PC-9 (cell line): Measurements from ENCODE around the gene USH2A. TPM values are rescaled to one million over a fixed set of nuclear protein-coding genes. Genes with fewer than 3 reads are reported as not detected.

ENCODE experiments used
- BruUV-seq: library from RNA; stranded (reverse); fragments of 400-500 nt; replicated peaks from 2 replicates; lab custom pipeline; 2021; lab: Mats Ljungman, UMichigan
- CTCF ChIA-PET: fragments of 300-600 bp; sonication (Branson Sonifier 250); formaldehyde crosslinking; loops from one replicate; lab custom pipeline; 2022; ENCODE audit warnings: antibody characterized with exemption; lab: Charles Lee
- POLR2A ChIA-PET: fragments of 300-600 bp; sonication (Branson Sonifier 250); formaldehyde crosslinking; loops from one replicate; lab custom pipeline; 2022; ENCODE audit warnings: antibody characterized with exemption; ENCODE audit not compliant: unreplicated experiment; lab: Charles Lee
- DNase-seq, 2 experiments: peaks; one replicate each; pipeline versions ENCODE4 v3.0.0 to v3.0.0-alpha.2; 2015 to 2022; ENCODE audit warnings: mixed read lengths in 1 of 2
- H2AFZ ChIP-seq: fragments of 200-600 bp; sonication (generic); 2 replicates; pipeline ENCODE4 v1.8.1; 2017; ENCODE audit warnings: antibody characterized with exemption
- H3F3A ChIP-seq: fragments of 200-600 bp; sonication (generic); 2 replicates; pipeline ENCODE4 v1.8.1; 2017; ENCODE audit warnings: antibody characterized with exemption, mild to moderate bottlenecking, low read depth; ENCODE audit not compliant: insufficient read depth
- H3K27ac ChIP-seq: fragments of 200-600 bp; sonication (generic); 2 replicates; pipeline ENCODE4 v1.6.1; 2016; ENCODE audit warnings: mixed run types
- H3K27me3 ChIP-seq: fragments of 200-600 bp; sonication (generic); 2 replicates; pipeline ENCODE4 v1.6.1; 2016; ENCODE audit warnings: low read depth, mixed run types; ENCODE audit not compliant: insufficient read depth
- H3K36me3 ChIP-seq: fragments of 200-600 bp; sonication (generic); 2 replicates; pipeline ENCODE4 v1.6.1; 2016; ENCODE audit warnings: low read depth, mixed run types
- H3K4me1 ChIP-seq: fragments of 200-600 bp; sonication (generic); replicated peaks from 2 replicates; pipeline ENCODE4 v1.6.1; 2016; ENCODE audit warnings: mixed run types; ENCODE audit not compliant: insufficient read depth
- H3K4me2 ChIP-seq: fragments of 200-600 bp; sonication (generic); 2 replicates; pipeline ENCODE4 v1.6.1; 2017; ENCODE audit warnings: mixed run types
- H3K4me3 ChIP-seq: fragments of 200-600 bp; sonication (generic); 2 replicates; pipeline ENCODE4 v1.6.1; 2016; ENCODE audit warnings: mixed run types
- H3K79me2 ChIP-seq: fragments of 200-600 bp; sonication (generic); 2 replicates; pipeline ENCODE4 v1.6.1; 2017; ENCODE audit warnings: low read depth, mixed run types
- H3K9me2 ChIP-seq: fragments of 200-600 bp; sonication (generic); 2 replicates; pipeline ENCODE4 v1.8.1; 2017; ENCODE audit warnings: mild to moderate bottlenecking; ENCODE audit not compliant: insufficient read depth
- H3K9me3 ChIP-seq: fragments of 200-600 bp; sonication (generic); 2 replicates; pipeline ENCODE4 v1.8.1; 2016; ENCODE audit warnings: low read depth; ENCODE audit not compliant: insufficient read depth
- H4K20me1 ChIP-seq: fragments of 200-600 bp; sonication (generic); 2 replicates; pipeline ENCODE4 v1.8.1; 2017; ENCODE audit not compliant: insufficient read depth
- CTCF ChIP-seq: fragments of 200-600 bp; sonication (generic); conservative IDR thresholded peaks from 2 replicates; pipeline ENCODE4 v1.6.1; 2017; ENCODE audit warnings: mixed run types, antibody characterized with exemption, mild to moderate bottlenecking, moderate library complexity
- EZH2 ChIP-seq: fragments of 200-600 bp; sonication (generic); IDR thresholded peaks from 2 replicates; pipeline ENCODE4 v1.8.0; 2017; ENCODE audit warnings: antibody characterized with exemption, low read depth
- intact Hi-C: fragments of 100-400 bp; cut with micrococcal nuclease; formaldehyde crosslinking; loops from one replicate; pipeline ENCODE4 v1.10.0; 2022; ENCODE audit not compliant: unreplicated experiment
- total RNA-seq: library from RNA; stranded (reverse); gene quantifications from 2 replicates; pipeline ENCODE4 v1.2.3, GENCODE V29; 2021

The USH2A gene
- total RNA-seq, 1 experiment from 2014 or later: not detected

- H3K4me2 ChIP-seq: no peak overlapping the region
- ChIA-PET CTCF (no interaction called here), POLR2A (no interaction called here)
- no peaks in the 10 kb centered on the region for H3K79me2 ChIP-seq
- intact Hi-C loops: no loop called here
- no TSS peak for BruUV-seq
- H3K4me3 ChIP-seq: no peak overlapping the region
- no peaks in the 10 kb centered on the region for H4K20me1 ChIP-seq
- no peak for DNase-seq
- no peak overlapping the region for H3K27ac ChIP-seq
- no peaks in the 10 kb centered on the region for H3K36me3 ChIP-seq
- H2AFZ ChIP-seq: no peak overlapping the region
- H3K9me2 ChIP-seq: no peaks in the 10 kb centered on the region
- H3F3A ChIP-seq: no peaks in the 10 kb centered on the region
- H3K9me3 ChIP-seq: no peaks in the 10 kb centered on the region
- no peaks in the 10 kb centered on the region for H3K4me1 ChIP-seq
- H3K27me3 ChIP-seq: no peaks in the 10 kb centered on the region
- TF ChIP-seq EZH2 (no peak), CTCF (no peak)
Observed at GRCh38 chr1:215923129-215923824, 500.0 kb downstream of the USH2A start.

- H3K9me2 ChIP-seq: no peaks in the 10 kb centered on the region; the same call in 1 of the 2 replicates
- no peaks in the 10 kb centered on the region for H3K36me3 ChIP-seq
- H3K4me3 ChIP-seq: no peak overlapping the region
- CTCF ChIA-PET: no interaction called here
- DNase-seq: no peak
- no TSS peak for BruUV-seq
- intact Hi-C loops: no loop called here
- H3K27ac ChIP-seq: no peak overlapping the region
- POLR2A ChIA-PET: no interaction called here
- no peak overlapping the region for H2AFZ ChIP-seq
- no peaks in the 10 kb centered on the region for H4K20me1 ChIP-seq
- no peaks in the 10 kb centered on the region for H3F3A ChIP-seq
- no peaks in the 10 kb centered on the region for H3K9me3 ChIP-seq
- no peaks in the 10 kb centered on the region for H3K4me1 ChIP-seq
- TF ChIP-seq EZH2 (no peak), CTCF (no peak)
- H3K4me2 ChIP-seq: no peak overlapping the region
- no peaks in the 10 kb centered on the region for H3K79me2 ChIP-seq
- no peaks in the 10 kb centered on the region for H3K27me3 ChIP-seq
Observed at GRCh38 chr1:215911406-215911968, 511.8 kb downstream of the USH2A start.

GRCh38 chr1:215905493-215906115 lies 517.6 kb downstream of the USH2A start:
- intact Hi-C loops: no loop called here

More at GRCh38 chr1:215905493-215906115, 517.6 kb downstream of the USH2A start:
- Histone ChIP-seq H3K27me3 (no peaks in the 10 kb centered on the region), H3K9me3 (no peaks in the 10 kb centered on the region), H4K20me1 (no peaks in the 10 kb centered on the region), H3K4me2 (no peak overlapping the region), H3K4me3 (no peak overlapping the region), H3K36me3 (no peaks in the 10 kb centered on the region), H3K4me1 (no peaks in the 10 kb centered on the region), H3F3A (no peaks in the 10 kb centered on the region), H3K27ac (no peak overlapping the region), H3K79me2 (no peaks in the 10 kb centered on the region), H2AFZ (no peak overlapping the region), H3K9me2 (no peaks in the 10 kb centered on the region)
- no peak for TF ChIP-seq EZH2
- no peak for TF ChIP-seq CTCF
- no TSS peak for BruUV-seq
- no peak for DNase-seq
- CTCF ChIA-PET: no interaction called here
- POLR2A ChIA-PET: no interaction called here
